Neural cell (in vitro differentiated cells): ENCODE measurements around the gene ACSS1.

Experiments
- EP300 ChIP-seq: fragments of 450-650 bp; conservative IDR thresholded peaks from 2 replicates; pipeline ENCODE4 v1.6.1; 2014; ENCODE audit warnings: antibody characterized with exemption, mild to moderate bottlenecking, moderate library complexity; ENCODE audit not compliant: poor library complexity, severe bottlenecking
- EZH2 ChIP-seq: fragments of 200-600, 300-800 bp; shearing (Covaris generic), sonication (generic); IDR thresholded peaks from 2 replicates; pipeline ENCODE4 v1.6.1; 2014; ENCODE audit warnings: antibody characterized with exemption, low read length, borderline replicate concordance, mild to moderate bottlenecking; ENCODE audit not compliant: insufficient read depth, poor library complexity, severe bottlenecking
- MXI1 ChIP-seq: fragments of 450-650 bp; conservative IDR thresholded peaks from 2 replicates; pipeline ENCODE4 v1.6.1; 2014; ENCODE audit warnings: antibody characterized with exemption, mild to moderate bottlenecking; ENCODE audit not compliant: poor library complexity, severe bottlenecking
- POLR2AphosphoS5 ChIP-seq: IDR thresholded peaks from 2 replicates; pipeline ENCODE4 v1.6.1; 2012
- RAD21 ChIP-seq: fragments of 450-650 bp; conservative IDR thresholded peaks from 2 replicates; pipeline ENCODE4 v1.6.1; 2014; ENCODE audit warnings: antibody characterized with exemption, mild to moderate bottlenecking, moderate library complexity
- REST ChIP-seq: IDR thresholded peaks from 2 replicates; pipeline ENCODE4 v1.6.1; 2012; ENCODE audit warnings: borderline replicate concordance
- SMC3 ChIP-seq: fragments of 450-650 bp; conservative IDR thresholded peaks from 2 replicates; pipeline ENCODE4 v1.6.1; 2014; ENCODE audit warnings: antibody characterized with exemption, mild to moderate bottlenecking, moderate library complexity; ENCODE audit not compliant: poor library complexity
- TAF1 ChIP-seq: IDR thresholded peaks from 2 replicates; pipeline ENCODE4 v1.6.1; 2012; ENCODE audit warnings: low read depth
- TF ChIP-seq, protein P1 (sequence below): fragments of 450-650 bp; IDR thresholded peaks from 2 replicates; pipeline ENCODE4 v1.5.1; 2014; ENCODE audit warnings: antibody characterized with exemption, mild to moderate bottlenecking, moderate library complexity; ENCODE audit not compliant: poor library complexity, severe bottlenecking

GRCh38 chr20:24999568-24999967 is 58.4 kb downstream of the ACSS1 start:
- TF ChIP-seq, protein P1, sequence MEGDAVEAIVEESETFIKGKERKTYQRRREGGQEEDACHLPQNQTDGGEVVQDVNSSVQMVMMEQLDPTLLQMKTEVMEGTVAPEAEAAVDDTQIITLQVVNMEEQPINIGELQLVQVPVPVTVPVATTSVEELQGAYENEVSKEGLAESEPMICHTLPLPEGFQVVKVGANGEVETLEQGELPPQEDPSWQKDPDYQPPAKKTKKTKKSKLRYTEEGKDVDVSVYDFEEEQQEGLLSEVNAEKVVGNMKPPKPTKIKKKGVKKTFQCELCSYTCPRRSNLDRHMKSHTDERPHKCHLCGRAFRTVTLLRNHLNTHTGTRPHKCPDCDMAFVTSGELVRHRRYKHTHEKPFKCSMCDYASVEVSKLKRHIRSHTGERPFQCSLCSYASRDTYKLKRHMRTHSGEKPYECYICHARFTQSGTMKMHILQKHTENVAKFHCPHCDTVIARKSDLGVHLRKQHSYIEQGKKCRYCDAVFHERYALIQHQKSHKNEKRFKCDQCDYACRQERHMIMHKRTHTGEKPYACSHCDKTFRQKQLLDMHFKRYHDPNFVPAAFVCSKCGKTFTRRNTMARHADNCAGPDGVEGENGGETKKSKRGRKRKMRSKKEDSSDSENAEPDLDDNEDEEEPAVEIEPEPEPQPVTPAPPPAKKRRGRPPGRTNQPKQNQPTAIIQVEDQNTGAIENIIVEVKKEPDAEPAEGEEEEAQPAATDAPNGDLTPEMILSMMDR = no peak
- TF ChIP-seq SMC3 (no peak), EZH2 (no peak), RAD21 (no peak), EP300 (no peak), POLR2AphosphoS5 (no peak), TAF1 (no peak), REST (no peak), MXI1 (no peak)
